Uterus (tissue), 2 donors: ENCODE measurements around the gene SORCS3.

Experiments used
- POLR2A ChIP-seq, 2 donors: fragments of 450-650 bp; IDR thresholded peaks; one replicate each; pipeline ENCODE4 v1.6.1; 2016; ENCODE audit warnings: antibody characterized with exemption in 2 of 2, mild to moderate bottlenecking in 1 of 2, moderate library complexity in 1 of 2
- TF ChIP-seq, protein P1 (sequence below), 4 experiments: fragments of 200-600 bp in 2 of 4; fragments of 450-650 bp in 2 of 4; sonication (generic) in 2 of 4; IDR thresholded peaks; one replicate each; pipeline ENCODE4 v1.5.1; 2016 to 2019; ENCODE audit warnings: antibody characterized with exemption in 4 of 4, mild to moderate bottlenecking in 2 of 4, moderate library complexity in 1 of 4

DNA sequence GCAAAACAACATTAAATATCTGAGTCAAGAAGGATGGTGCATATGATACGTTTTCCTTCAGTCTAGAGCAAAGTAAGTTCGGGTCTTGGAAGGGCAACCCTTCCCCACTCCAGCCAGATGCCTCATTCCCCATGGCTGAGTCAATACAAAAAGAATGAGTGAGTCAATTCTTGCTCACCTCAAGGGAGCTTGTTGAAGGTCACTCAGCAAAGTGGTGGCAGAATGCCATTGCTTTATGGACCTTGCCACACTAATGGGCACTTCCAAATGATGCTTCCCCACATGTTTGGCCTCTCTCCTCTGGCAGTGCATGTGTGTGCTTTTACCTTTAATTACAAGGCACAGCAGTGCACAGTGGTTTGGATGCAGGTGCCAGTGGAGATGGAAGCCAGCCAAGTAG, 296.5 kb downstream of the SORCS3 start:
- TF ChIP-seq, protein P1, sequence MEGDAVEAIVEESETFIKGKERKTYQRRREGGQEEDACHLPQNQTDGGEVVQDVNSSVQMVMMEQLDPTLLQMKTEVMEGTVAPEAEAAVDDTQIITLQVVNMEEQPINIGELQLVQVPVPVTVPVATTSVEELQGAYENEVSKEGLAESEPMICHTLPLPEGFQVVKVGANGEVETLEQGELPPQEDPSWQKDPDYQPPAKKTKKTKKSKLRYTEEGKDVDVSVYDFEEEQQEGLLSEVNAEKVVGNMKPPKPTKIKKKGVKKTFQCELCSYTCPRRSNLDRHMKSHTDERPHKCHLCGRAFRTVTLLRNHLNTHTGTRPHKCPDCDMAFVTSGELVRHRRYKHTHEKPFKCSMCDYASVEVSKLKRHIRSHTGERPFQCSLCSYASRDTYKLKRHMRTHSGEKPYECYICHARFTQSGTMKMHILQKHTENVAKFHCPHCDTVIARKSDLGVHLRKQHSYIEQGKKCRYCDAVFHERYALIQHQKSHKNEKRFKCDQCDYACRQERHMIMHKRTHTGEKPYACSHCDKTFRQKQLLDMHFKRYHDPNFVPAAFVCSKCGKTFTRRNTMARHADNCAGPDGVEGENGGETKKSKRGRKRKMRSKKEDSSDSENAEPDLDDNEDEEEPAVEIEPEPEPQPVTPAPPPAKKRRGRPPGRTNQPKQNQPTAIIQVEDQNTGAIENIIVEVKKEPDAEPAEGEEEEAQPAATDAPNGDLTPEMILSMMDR (IDR thresholded peaks at IDR 0.05): no peak
- TF ChIP-seq POLR2A (IDR thresholded peaks at IDR 0.05): no peak
